Astrocyte of the spinal cord (primary cell): ENCODE data around the gene SLC9A9.

Experiments used
- DNase-seq: peaks from one replicate; pipeline ENCODE4 v3.0.0; 2011; ENCODE audit warnings: low read depth, low spot score
- H3K4me3 ChIP-seq: 2 replicates; pipeline ENCODE4 v1.5.1; 2011; ENCODE audit warnings: low read depth, mild to moderate bottlenecking, low read length, moderate library complexity
- CTCF ChIP-seq: IDR thresholded peaks from 2 replicates; pipeline ENCODE4 v1.5.1; 2012; ENCODE audit warnings: low read depth, mild to moderate bottlenecking, low read length, inconsistent platforms
- in situ Hi-C: cut with HindIII; loops from 2 replicates; pipeline ENCODE4 v1.10.0; 2017; ENCODE audit warnings: low sequenced_read_pairs

The SLC9A9 gene

DNA sequence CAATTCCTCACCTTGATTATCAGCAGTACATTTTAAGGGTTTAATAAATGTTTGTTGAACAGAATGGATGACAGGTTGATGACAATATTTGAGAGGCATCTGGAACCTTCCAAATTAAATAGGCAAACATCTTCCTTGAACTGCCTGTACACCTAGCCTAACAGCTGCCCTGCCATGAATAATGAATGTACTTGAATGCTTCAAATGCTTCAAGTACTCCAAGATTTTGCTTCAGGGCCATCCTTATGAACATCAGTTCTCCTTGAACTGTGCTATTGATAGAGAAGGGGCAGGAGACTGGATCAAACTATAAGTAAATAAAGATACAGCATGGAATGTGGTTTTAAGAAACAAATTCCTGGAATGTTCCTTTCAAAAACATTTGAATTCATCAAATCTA lies 591.9 kb downstream of the SLC9A9 start:
- in situ Hi-C loops, result no loop called here
- DNase-seq, result no peak
- no peak overlapping the region for H3K4me3 ChIP-seq
- no peak for TF ChIP-seq CTCF

- H3K4me3 ChIP-seq, result no peak overlapping the region
- no peak for DNase-seq
- in situ Hi-C loops, result no loop called here
- TF ChIP-seq CTCF, result no peak
Observed at GRCh38 chr3:143255739-143256138, 592.5 kb downstream of the SLC9A9 start.

- H3K4me3 ChIP-seq, result no peak overlapping the region
- in situ Hi-C loops, result no loop called here
- DNase-seq, result no peak
- no peak for TF ChIP-seq CTCF
Observed at GRCh38 chr3:143252931-143253330, 595.3 kb downstream of the SLC9A9 start.

DNA sequence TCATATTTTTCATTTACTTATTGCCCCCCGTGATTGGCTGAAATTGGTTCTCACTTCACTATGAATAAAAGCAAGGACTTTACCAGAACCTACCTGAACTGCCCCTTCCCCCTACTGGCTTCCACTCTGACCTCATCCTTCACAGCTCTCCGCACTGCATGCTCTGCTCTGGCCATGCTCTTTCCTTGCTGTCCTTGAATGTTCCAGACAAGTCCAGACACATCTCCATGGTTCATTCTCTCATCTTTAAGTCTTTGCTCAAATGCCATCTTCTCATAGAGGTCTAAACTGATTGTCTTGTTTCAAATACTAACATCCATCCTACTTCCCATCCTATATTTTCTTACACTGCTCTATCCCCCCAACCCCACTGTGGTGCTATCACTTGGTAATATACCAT lies 599.3 kb downstream of the SLC9A9 start:
- in situ Hi-C loops, result no loop called here
- no peak overlapping the region for H3K4me3 ChIP-seq
- no peak for TF ChIP-seq CTCF
- DNase-seq, result no peak

GRCh38 chr3:143247073-143247472 lies 601.2 kb downstream of the SLC9A9 start:
- in situ Hi-C loops, result no loop called here
- H3K4me3 ChIP-seq, result no peak overlapping the region
- TF ChIP-seq CTCF, result no peak
- no peak for DNase-seq

DNA sequence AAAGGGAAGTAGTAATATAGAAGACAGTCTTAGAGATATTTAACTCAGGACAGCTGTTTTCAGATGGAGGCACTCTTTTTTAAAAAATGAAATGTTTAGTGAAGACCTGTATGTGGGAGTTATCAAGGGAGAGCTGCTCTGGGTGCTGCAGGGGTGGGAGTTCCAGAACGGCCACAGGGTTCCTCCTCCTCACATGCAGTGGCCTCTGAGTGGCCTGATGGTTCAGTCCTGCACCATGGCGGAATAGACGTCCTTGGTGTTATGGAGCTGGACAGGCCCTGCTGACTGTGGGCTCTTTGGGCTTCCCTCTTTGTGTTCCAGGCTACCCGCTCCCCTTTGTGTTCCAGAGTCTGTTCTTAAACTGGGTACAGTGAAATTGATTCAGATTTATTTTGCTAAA lies 602.6 kb downstream of the SLC9A9 start:
- in situ Hi-C loops, result no loop called here
- DNase-seq, result no peak
- H3K4me3 ChIP-seq, result no peak overlapping the region
- no peak for TF ChIP-seq CTCF

- in situ Hi-C loops, result no loop called here
- no peak for DNase-seq
- no peak overlapping the region for H3K4me3 ChIP-seq
- no peak for TF ChIP-seq CTCF
Observed at GRCh38 chr3:143244516-143245063, 603.7 kb downstream of the SLC9A9 start.
